ENCODE data around the gene PLA2G4B. TPM values are rescaled to one million over a fixed set of nuclear protein-coding genes. Genes with fewer than 3 reads are reported as not detected.

The PLA2G4B gene
- total and polyA plus RNA-seq, 2 of the 8 experiments (the other 6 are each of a cell fraction or from before 2014, with no cell fraction given) = 4.2 to 9.2 TPM

GRCh38 chr15:41881920-41882688 is 43.5 kb downstream of the PLA2G4B start (continued):
- no peak for TF ChIP-seq KDM1A (IDR thresholded peaks at IDR 0.05; ENCODE audit: borderline replicate concordance, low read length)
- TF ChIP-seq TEAD4 (IDR thresholded peaks at IDR 0.05; ENCODE audit: low read depth, low read length) = no peak
- TF ChIP-seq FOSL1 (IDR thresholded peaks at IDR 0.05; ENCODE audit: insufficient read depth, low read depth, low read length) = no peak
- TF ChIP-seq RFX5 (IDR thresholded peaks at IDR 0.05; ENCODE audit: borderline replicate concordance, low read depth, low read length) = no peak
- TF ChIP-seq KDM5A (IDR thresholded peaks at IDR 0.05; ENCODE audit: low read length) = no peak
- no peak for TF ChIP-seq YY1 (IDR thresholded peaks at IDR 0.05; ENCODE audit: low read depth, low read length)
- no peak for TF ChIP-seq TAF7 (optimal IDR thresholded peaks at IDR 0.05; ENCODE audit: borderline replicate concordance, low read depth, low read length)
- TF ChIP-seq BCL11A (IDR thresholded peaks at IDR 0.05; ENCODE audit: low read depth in 2 of 2, low read length in 2 of 2) = no peak
- no peak for TF ChIP-seq CTCF (IDR thresholded peaks at IDR 0.05; ENCODE audit: control extremely low read depth in 1 of 3, insufficient read depth in 1 of 3, low read depth in 1 of 3, low read length in 3 of 3)
- TF ChIP-seq RXRA (IDR thresholded peaks at IDR 0.05; ENCODE audit: insufficient read depth, low read depth, low read length) = no peak
- no peak for TF ChIP-seq CBX5 (IDR thresholded peaks at IDR 0.05; ENCODE audit: low read depth, low read length)
- TF ChIP-seq SP2 (IDR thresholded peaks at IDR 0.05; ENCODE audit: low read length) = no peak
- TF ChIP-seq, protein P1, sequence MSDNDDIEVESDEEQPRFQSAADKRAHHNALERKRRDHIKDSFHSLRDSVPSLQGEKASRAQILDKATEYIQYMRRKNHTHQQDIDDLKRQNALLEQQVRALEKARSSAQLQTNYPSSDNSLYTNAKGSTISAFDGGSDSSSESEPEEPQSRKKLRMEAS (IDR thresholded peaks at IDR 0.05) = peak; percentile 99
- TF ChIP-seq EZH2 (IDR thresholded peaks at IDR 0.05; ENCODE audit: low read depth, low read length, severe bottlenecking) = peak; percentile 60
